Choroid plexus epithelial cell (primary cell): Measurements from ENCODE around the gene TGIF2LX.
"Not testable (repeated sequence)": the region's sequence is repeated elsewhere in the genome, so short reads cannot be mapped to it uniquely, and the experiment has no call there.

Experiments used
- DNase-seq: peaks from one replicate; pipeline ENCODE4 v3.0.0-alpha.2; 2010; ENCODE audit warnings: low read depth
- H3K4me3 ChIP-seq: 2 replicates; pipeline ENCODE4 v1.5.1; 2011; ENCODE audit warnings: low read depth, mild to moderate bottlenecking, control low read depth, low read length, moderate library complexity

The TGIF2LX gene

GRCh38 chrX:89921665-89922064, at the start of gene TGIF2LX:
TGIF2LX (plus strand) TSS chrX:89921908; CDS start chrX:89922086, 178 bp downstream.
- H3K4me3 ChIP-seq, DNase-seq: not testable (repeated sequence)

- DNase-seq, H3K4me3 ChIP-seq: not testable (repeated sequence)
These were observed 728 bp downstream of the TGIF2LX start for GRCh38 chrX:89922338-89922934.

DNA sequence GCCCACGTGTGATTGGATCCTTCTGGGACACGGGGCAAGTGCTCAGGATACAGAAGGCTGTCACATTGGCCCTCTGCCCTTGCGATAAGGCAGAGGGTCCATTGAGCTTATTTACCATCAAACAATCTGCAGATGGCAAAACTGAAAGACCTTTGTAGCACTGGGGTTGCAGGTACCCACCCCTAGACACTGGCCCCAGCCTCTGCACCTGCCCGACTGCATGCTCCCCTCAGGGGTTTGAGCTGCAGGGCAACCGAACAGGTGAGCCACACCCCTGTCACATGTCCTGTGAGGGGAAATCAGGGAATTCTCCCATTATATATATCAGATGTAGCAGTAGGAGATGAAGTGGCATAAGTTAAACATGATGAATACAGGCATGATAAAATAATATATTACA, 21.4 kb downstream of the TGIF2LX start:
- not testable (repeated sequence) for DNase-seq, H3K4me3 ChIP-seq

DNA sequence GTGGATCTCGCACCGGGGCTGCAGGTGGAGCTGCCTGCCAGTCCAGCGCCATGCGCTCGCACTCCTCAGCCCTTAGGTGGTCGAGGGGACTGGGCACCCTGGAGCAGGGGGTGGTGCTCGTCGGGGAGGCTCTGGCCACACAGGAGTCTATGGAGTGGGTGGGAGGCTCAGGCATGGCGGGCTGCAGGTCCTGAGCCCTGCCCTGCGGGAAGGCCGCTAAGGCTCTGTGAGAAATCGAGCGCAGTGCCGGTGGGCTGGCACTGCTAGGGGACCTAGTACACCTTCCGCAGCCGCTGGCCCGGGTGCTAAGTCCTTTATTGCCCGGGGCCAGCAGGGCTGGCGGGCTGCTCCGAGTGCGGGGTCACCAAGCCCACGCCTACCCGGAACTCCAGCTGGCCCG, 43.9 kb downstream of the TGIF2LX start:
- not testable (repeated sequence) for DNase-seq, H3K4me3 ChIP-seq
